B cell (primary cell): ENCODE data around the gene SELENOI. TPM values are rescaled to one million over a fixed set of nuclear protein-coding genes. Genes with fewer than 3 reads are reported as not detected.

ENCODE experiments used
- ATAC-seq: fragments of 200-7000 bp; cut with Tn5 transposase; one replicate; pipeline ENCODE4 v1.10.0; 2021; ENCODE audit warnings: low read depth, mild to moderate bottlenecking, moderate number of reproducible peaks, moderate library complexity
- CTCF ChIA-PET: fragments of 350-600 bp; sonication (Branson Sonifier 250); formaldehyde crosslinking; loops from one replicate; lab custom pipeline; 2021; ENCODE audit warnings: antibody characterized with exemption, inconsistent platforms; lab: Charles Lee
- POLR2A ChIA-PET: fragments of 350-600 bp; sonication (Branson Sonifier 250); formaldehyde crosslinking; loops from one replicate; lab custom pipeline; 2021; ENCODE audit warnings: antibody characterized with exemption; lab: Charles Lee
- DNase-seq: peaks from one replicate; pipeline ENCODE4 v3.0.0; 2013
- H2AFZ ChIP-seq: 2 replicates; pipeline ENCODE4 v1.6.1; 2012; ENCODE audit warnings: mild to moderate bottlenecking, low read depth, low read length; ENCODE audit not compliant: insufficient read depth, poor library complexity, severe bottlenecking
- H3K27ac ChIP-seq, 2 donors: 1 replicate in 1 of 2; 2 replicates in 1 of 2; pipeline ENCODE4 v1.5.1; 2012 to 2013; ENCODE audit warnings: low read length in 2 of 2, mild to moderate bottlenecking in 2 of 2, moderate library complexity in 1 of 2
- H3K27me3 ChIP-seq, 4 experiments: fragments of 200-600 bp in 1 of 4; sonication (generic) in 1 of 4; replicated peaks in 1 of 4; 1 replicate in 2 of 4; 2 replicates in 2 of 4; pipeline versions ENCODE4 v1.6.1 to v1.7.0; 2013 to 2016; ENCODE audit warnings: low read length in 3 of 4, mild to moderate bottlenecking in 2 of 4, mixed read lengths in 1 of 4, moderate library complexity in 1 of 4; ENCODE audit not compliant: insufficient read depth in 4 of 4, control insufficient read depth in 3 of 4; ENCODE audit errors: control extremely low read depth in 1 of 4
- H3K36me3 ChIP-seq, 2 experiments: replicated peaks in 1 of 2; 1 replicate in 1 of 2; 2 replicates in 1 of 2; pipeline versions ENCODE4 v1.6.1 to v1.7.1; 2013; ENCODE audit warnings: low read length in 1 of 2; ENCODE audit not compliant: insufficient read depth in 2 of 2, control insufficient read depth in 1 of 2; ENCODE audit errors: control extremely low read depth in 1 of 2, extremely low read depth in 1 of 2
- H3K4me1 ChIP-seq, 2 donors: fragments of 200-600 bp in 1 of 2; sonication (generic) in 1 of 2; 1 replicate in 1 of 2; 2 replicates in 1 of 2; pipeline versions ENCODE4 v1.5.1 to v1.6.1; 2013 to 2017; ENCODE audit warnings: low read length in 2 of 2; ENCODE audit not compliant: control insufficient read depth in 2 of 2, insufficient read depth in 2 of 2
- H3K4me2 ChIP-seq: replicated peaks from 2 replicates; pipeline ENCODE3; 2012; ENCODE audit warnings: mild to moderate bottlenecking, low read depth, low read length; ENCODE audit not compliant: poor library complexity, severe bottlenecking
- H3K4me3 ChIP-seq, 5 experiments: fragments of 200-600 bp in 1 of 5; sonication (generic) in 1 of 5; 1 replicate in 3 of 5; 2 replicates in 2 of 5; pipeline versions ENCODE4 v1.5.1 to v1.7.0; 2011 to 2016; ENCODE audit warnings: low read length in 4 of 5, mild to moderate bottlenecking in 4 of 5, low read depth in 2 of 5, control low read depth in 1 of 5, moderate library complexity in 1 of 5; ENCODE audit not compliant: insufficient read depth in 1 of 5; ENCODE audit errors: control extremely low read depth in 1 of 5, extremely low read depth in 1 of 5
- H3K79me2 ChIP-seq: fragments of 200-600 bp; sonication (generic); one replicate; pipeline ENCODE4 v1.6.0; 2016; ENCODE audit warnings: low read length; ENCODE audit not compliant: control insufficient read depth, insufficient read depth
- H3K9ac ChIP-seq: fragments of 200-600 bp; sonication (generic); 2 replicates; pipeline ENCODE4 v1.6.1; 2017; ENCODE audit warnings: mild to moderate bottlenecking, low read length, moderate library complexity
- H3K9me3 ChIP-seq, 3 donors: one replicate each; pipeline versions ENCODE4 v1.6.1 to v1.7.1; 2013; ENCODE audit warnings: low read length in 2 of 3; ENCODE audit not compliant: control insufficient read depth in 2 of 3, insufficient read depth in 1 of 3; ENCODE audit errors: control extremely low read depth in 1 of 3
- H4K20me1 ChIP-seq: 2 replicates; pipeline ENCODE4 v1.6.0; 2012; ENCODE audit warnings: mild to moderate bottlenecking, low read length; ENCODE audit not compliant: insufficient read depth, control insufficient read depth, poor library complexity, severe bottlenecking
- H3K27ac Mint-ChIP-seq: one replicate; pipeline ENCODE4 v1.8.0; 2021; ENCODE audit warnings: mixed read lengths
- H3K27me3 Mint-ChIP-seq: one replicate; pipeline ENCODE4 v1.8.0; 2021; ENCODE audit warnings: mixed read lengths
- H3K4me1 Mint-ChIP-seq: one replicate; pipeline ENCODE4 v1.8.0; 2021; ENCODE audit warnings: mixed read lengths
- H3K4me3 Mint-ChIP-seq: one replicate; pipeline ENCODE4 v1.8.0; 2021; ENCODE audit warnings: mixed read lengths
- H3K9me3 Mint-ChIP-seq: one replicate; pipeline ENCODE4 v1.8.0; 2022; ENCODE audit warnings: mixed read lengths; ENCODE audit not compliant: insufficient read depth
- CTCF ChIP-seq: fragments of 200-600 bp; IDR thresholded peaks from one replicate; pipeline ENCODE4 v1.8.0; 2022; ENCODE audit warnings: antibody characterized with exemption, mild to moderate bottlenecking
- EZH2 ChIP-seq: IDR thresholded peaks from 2 replicates; pipeline ENCODE4 v1.6.1; 2012; ENCODE audit warnings: borderline replicate concordance, low read depth, mild to moderate bottlenecking, moderate library complexity, low read length; ENCODE audit not compliant: insufficient read depth, poor library complexity, severe bottlenecking
- WGBS: methylation state at CpG from one replicate; pipeline ENCODE4 v1.1.5; 2013; ENCODE audit warnings: missing lambda C conversion rate; ENCODE audit not compliant: insufficient coverage; 5-methylcytosine and 5-hydroxymethylcytosine counted together
- intact Hi-C: fragments of 100-400 bp; cut with micrococcal nuclease; formaldehyde crosslinking; loops from one replicate; pipeline ENCODE4 v1.10.0; 2022
- polyA plus RNA-seq: library from polyadenylated mRNA; depleted of rRNA; stranded (reverse); fragments of >200 nt; gene quantifications from 2 replicates; pipeline ENCODE4 v1.2.3, GENCODE V29; 2012
- total RNA-seq, 2 donors: library from RNA; stranded (reverse); fragments of 120-200 nt in 1 of 2; gene quantifications; 1 replicate in 1 of 2; 2 replicates in 1 of 2; pipeline versions ENCODE4 v1.2.3 to v1.2.4, GENCODE V29; 2013 to 2022

The SELENOI gene
- total and polyA plus RNA-seq, 2 donors (not counting 1 experiment from before 2014, with no cell fraction given) = 3.4 to 20.1 TPM

DNA sequence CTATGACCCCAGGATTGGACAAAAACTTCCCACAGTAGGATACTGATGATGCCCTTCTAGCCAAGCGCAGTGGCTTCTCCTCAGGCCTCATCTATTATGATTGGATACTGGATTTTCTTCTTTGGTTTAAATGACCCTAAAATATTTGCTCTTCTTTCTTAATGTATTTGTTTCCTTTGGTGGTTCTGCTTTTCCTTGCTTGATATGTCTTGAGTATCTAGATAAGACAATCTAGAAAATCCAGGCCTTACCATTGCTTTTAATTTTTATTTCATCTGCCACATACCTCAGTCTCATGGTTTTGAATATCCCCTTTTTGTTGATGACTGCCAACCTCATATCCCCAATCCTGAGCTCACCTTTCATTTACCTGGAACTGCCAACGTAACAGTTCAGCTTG lies 96.4 kb downstream of the SELENOI start:
- Mint-ChIP-seq H3K4me1 (no peaks in the 10 kb centered on the region), H3K27me3 (peaks cover 6% of the 10 kb centered on the region), H3K4me3 (no peak overlapping the region), H3K27ac (no peak overlapping the region), H3K9me3 (no peaks in the 10 kb centered on the region)
- intact Hi-C loops = no loop called here
- 83% methylated on average over 1 of the region's 2 CpGs for WGBS
- peaks cover 0 to 3% (median 0%) of the 10 kb centered on the region in 4 experiments for H3K27me3 ChIP-seq
- TF ChIP-seq CTCF (no peak), EZH2 (no peak)
- no peaks in the 10 kb centered on the region for H3K79me2 ChIP-seq
- no peak overlapping the region for H3K4me3 ChIP-seq
- no peak for ATAC-seq
- no peaks in the 10 kb centered on the region for H3K9me3 ChIP-seq
- DNase-seq = no peak
- no peak overlapping the region for H2AFZ ChIP-seq
- CTCF ChIA-PET = no interaction called here
- H3K36me3 ChIP-seq = no peaks in the 10 kb centered on the region
- no peak overlapping the region for H3K4me2 ChIP-seq
- H3K4me1 ChIP-seq = no peaks in the 10 kb centered on the region
- H3K27ac ChIP-seq = no peak overlapping the region
- no peaks in the 10 kb centered on the region for H4K20me1 ChIP-seq
- POLR2A ChIA-PET = no interaction called here
- no peak overlapping the region for H3K9ac ChIP-seq

GRCh38 chr2:26442707-26443106 lies 96.8 kb downstream of the SELENOI start:
- H3K4me1 ChIP-seq = no peaks in the 10 kb centered on the region
- Mint-ChIP-seq H3K27me3 (peaks cover 6% of the 10 kb centered on the region), H3K27ac (no peak overlapping the region), H3K9me3 (no peaks in the 10 kb centered on the region), H3K4me1 (no peaks in the 10 kb centered on the region), H3K4me3 (no peak overlapping the region)
- no peaks in the 10 kb centered on the region for H3K36me3 ChIP-seq
- TF ChIP-seq EZH2 = no peak
- no peak for TF ChIP-seq CTCF
- intact Hi-C loops = no loop called here
- ChIA-PET CTCF (no interaction called here), POLR2A (no interaction called here)
- H3K79me2 ChIP-seq = no peaks in the 10 kb centered on the region
- no peak for ATAC-seq
- DNase-seq = no peak
- H2AFZ ChIP-seq = no peak overlapping the region
- no peak overlapping the region for H3K9ac ChIP-seq
- H3K9me3 ChIP-seq = no peaks in the 10 kb centered on the region
- no peaks in the 10 kb centered on the region for H4K20me1 ChIP-seq
- 100% methylated on average over 1 of the region's 3 CpGs for WGBS
- H3K4me2 ChIP-seq = no peak overlapping the region
- H3K4me3 ChIP-seq = no peak overlapping the region
- no peak overlapping the region for H3K27ac ChIP-seq
- H3K27me3 ChIP-seq = peaks cover 0 to 3% (median 0%) of the 10 kb centered on the region in 4 experiments
